GM12874 (cell line): ENCODE data around the gene SAMD4A.

ENCODE experiments used
- CTCF ChIP-seq: IDR thresholded peaks from 2 replicates; pipeline ENCODE4 v1.5.1; 2011; ENCODE audit warnings: low read depth, mild to moderate bottlenecking, control low read depth, low read length, moderate library complexity; ENCODE audit not compliant: insufficient read depth

The SAMD4A gene

GRCh38 chr14:54742492-54743350 lies 175.8 kb downstream of the SAMD4A start:
- no peak for TF ChIP-seq CTCF

GRCh38 chr14:54743382-54743781 lies 176.5 kb downstream of the SAMD4A start:
- no peak for TF ChIP-seq CTCF

GRCh38 chr14:54746019-54746418 lies 179.1 kb downstream of the SAMD4A start:
- no peak for TF ChIP-seq CTCF

GRCh38 chr14:54747616-54748015 lies 180.7 kb downstream of the SAMD4A start:
- TF ChIP-seq CTCF: no peak

GRCh38 chr14:54749180-54749579 lies 182.3 kb downstream of the SAMD4A start:
- TF ChIP-seq CTCF: no peak

- no peak for TF ChIP-seq CTCF
These were observed 182.8 kb downstream of the SAMD4A start for GRCh38 chr14:54749727-54750126.

- no peak for TF ChIP-seq CTCF
These were observed 187.2 kb downstream of the SAMD4A start for GRCh38 chr14:54754116-54754622.
